ENCODE data around the gene TMEM91. TPM values are rescaled to one million over a fixed set of nuclear protein-coding genes. Genes with fewer than 3 reads are reported as not detected.

TMEM91 gene
- total RNA-seq, 1 donor from 2014 or later = 8.1 TPM

GRCh38 chr19:41421973-41422372 lies 45.6 kb downstream of the TMEM91 start:
- no peak for TF ChIP-seq CTCF (conservative IDR thresholded peaks at IDR 0.05)
- peaks cover 7% of the 10 kb centered on the region for H3K4me1 Mint-ChIP-seq (ENCODE audit: unreplicated experiment)
- no peak for DNase-seq (ENCODE audit: extremely low spot score, unreplicated experiment)
- H3K9me3 Mint-ChIP-seq = no peaks in the 10 kb centered on the region
- H3K36me3 Mint-ChIP-seq = peaks cover 6% of the 10 kb centered on the region
- H3K27me3 Mint-ChIP-seq = no peaks in the 10 kb centered on the region
- H3K4me3 Mint-ChIP-seq = no peak overlapping the region
- no peak overlapping the region for H3K27ac Mint-ChIP-seq

- peaks cover 6% of the 10 kb centered on the region for H3K36me3 Mint-ChIP-seq
- no peaks in the 10 kb centered on the region for H3K9me3 Mint-ChIP-seq
- no peak overlapping the region for H3K27ac Mint-ChIP-seq
- H3K27me3 Mint-ChIP-seq = no peaks in the 10 kb centered on the region
- no peak overlapping the region for H3K4me3 Mint-ChIP-seq
- TF ChIP-seq CTCF (conservative IDR thresholded peaks at IDR 0.05) = no peak
- peaks cover 9% of the 10 kb centered on the region for H3K4me1 Mint-ChIP-seq (ENCODE audit: unreplicated experiment)
- DNase-seq (ENCODE audit: extremely low spot score, unreplicated experiment) = no peak
These were observed 46.1 kb downstream of the TMEM91 start for GRCh38 chr19:41422456-41422855.

GRCh38 chr19:41422955-41423354 lies 46.6 kb downstream of the TMEM91 start:
- H3K4me3 Mint-ChIP-seq = no peak overlapping the region

GRCh38 chr19:41424335-41425173 lies 48.2 kb downstream of the TMEM91 start:
- peaks cover 16% of the 10 kb centered on the region for H3K4me1 Mint-ChIP-seq (ENCODE audit: unreplicated experiment)
- no peak for TF ChIP-seq CTCF (conservative IDR thresholded peaks at IDR 0.05)
- H3K4me3 Mint-ChIP-seq = no peak overlapping the region
- H3K27ac Mint-ChIP-seq = no peak overlapping the region
- peaks cover 3% of the 10 kb centered on the region for H3K36me3 Mint-ChIP-seq
- no peak for DNase-seq (ENCODE audit: extremely low spot score, unreplicated experiment)
- no peaks in the 10 kb centered on the region for H3K27me3 Mint-ChIP-seq
- no peaks in the 10 kb centered on the region for H3K9me3 Mint-ChIP-seq

More at GRCh38 chr19:41422955-41423354, 46.6 kb downstream of the TMEM91 start:
- peaks cover 13% of the 10 kb centered on the region for H3K4me1 Mint-ChIP-seq (ENCODE audit: unreplicated experiment)
- no peak for DNase-seq (ENCODE audit: extremely low spot score, unreplicated experiment)
- peaks cover 6% of the 10 kb centered on the region for H3K36me3 Mint-ChIP-seq
- H3K27me3 Mint-ChIP-seq = no peaks in the 10 kb centered on the region
- no peak overlapping the region for H3K27ac Mint-ChIP-seq
- no peaks in the 10 kb centered on the region for H3K9me3 Mint-ChIP-seq
- TF ChIP-seq CTCF (conservative IDR thresholded peaks at IDR 0.05) = no peak

- Mint-ChIP-seq H3K27me3 (no peaks in the 10 kb centered on the region), H3K27ac (no peak overlapping the region), H3K4me3 (peak overlapping the region; percentile 71), H3K9me3 (no peaks in the 10 kb centered on the region), H3K4me1 (ENCODE audit: unreplicated experiment) (peaks cover 16% of the 10 kb centered on the region), H3K36me3 (peaks cover 3% of the 10 kb centered on the region)
- TF ChIP-seq CTCF (conservative IDR thresholded peaks at IDR 0.05) = no peak
- DNase-seq (ENCODE audit: extremely low spot score, unreplicated experiment) = no peak
These were observed 49.1 kb downstream of the TMEM91 start for GRCh38 chr19:41425174-41426115.
